ENCODE data around the gene TRIM26. TPM values are rescaled to one million over a fixed set of nuclear protein-coding genes. Genes with fewer than 3 reads are reported as not detected.
A peak's percentile ranks its signal among the peaks of the same experiment; 100 is the strongest.

The TRIM26 gene, protein sequence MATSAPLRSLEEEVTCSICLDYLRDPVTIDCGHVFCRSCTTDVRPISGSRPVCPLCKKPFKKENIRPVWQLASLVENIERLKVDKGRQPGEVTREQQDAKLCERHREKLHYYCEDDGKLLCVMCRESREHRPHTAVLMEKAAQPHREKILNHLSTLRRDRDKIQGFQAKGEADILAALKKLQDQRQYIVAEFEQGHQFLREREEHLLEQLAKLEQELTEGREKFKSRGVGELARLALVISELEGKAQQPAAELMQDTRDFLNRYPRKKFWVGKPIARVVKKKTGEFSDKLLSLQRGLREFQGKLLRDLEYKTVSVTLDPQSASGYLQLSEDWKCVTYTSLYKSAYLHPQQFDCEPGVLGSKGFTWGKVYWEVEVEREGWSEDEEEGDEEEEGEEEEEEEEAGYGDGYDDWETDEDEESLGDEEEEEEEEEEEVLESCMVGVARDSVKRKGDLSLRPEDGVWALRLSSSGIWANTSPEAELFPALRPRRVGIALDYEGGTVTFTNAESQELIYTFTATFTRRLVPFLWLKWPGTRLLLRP
- total RNA-seq, result 37.2 and 42.3 TPM in 2 replicates
- polyA plus RNA-seq, result 27.2 and 29.3 TPM in 2 replicates

DNA sequence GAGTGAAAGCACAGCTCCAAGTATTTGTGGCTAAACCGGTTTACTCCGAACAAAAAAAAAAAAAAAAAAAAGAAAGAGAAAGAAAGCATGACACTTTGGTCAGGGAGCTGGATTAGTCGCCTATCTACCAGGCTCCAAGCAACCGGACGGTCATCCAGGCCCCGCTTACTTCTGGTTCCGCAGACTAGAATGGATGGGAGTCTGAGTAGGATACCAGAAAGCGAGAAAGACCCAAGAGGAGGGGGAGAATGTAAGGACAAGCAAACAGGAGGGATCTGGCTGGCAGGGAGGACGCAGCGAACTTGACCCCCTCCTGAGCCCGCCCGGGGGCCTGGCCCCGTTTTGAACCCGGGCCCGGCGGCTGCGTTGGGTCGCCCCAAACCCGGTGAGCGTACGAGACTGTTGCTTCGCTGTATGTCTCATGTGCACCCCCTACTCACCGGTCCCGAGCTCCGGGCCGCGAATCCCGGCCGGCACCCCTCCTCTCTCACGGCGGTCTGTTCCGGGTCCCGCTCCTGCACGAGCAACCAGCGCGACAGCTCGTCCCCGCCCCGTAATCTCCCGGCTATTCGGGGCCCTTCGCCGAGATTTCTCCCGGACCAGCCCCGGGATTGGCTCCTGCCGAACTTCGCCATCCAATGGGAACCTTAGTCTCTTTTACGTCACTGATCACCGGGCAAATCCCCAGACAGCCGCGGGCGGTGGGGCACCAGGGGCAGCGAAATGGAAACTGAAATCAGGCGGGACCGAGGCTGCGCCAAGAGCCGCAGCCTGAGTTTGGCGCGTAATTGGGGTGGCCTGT lies at the start of gene TRIM26:
TRIM26 (minus strand) TSS at position 542 of the 802 bp plus-strand sequence. CDS start 14,303 bp downstream, outside the sequence.
- H3K36me3 ChIP-seq (replicated peaks; ENCODE audit: insufficient read depth, low read depth), result no peaks in the 10 kb centered on the region
- H4K20me1 ChIP-seq (ENCODE audit: insufficient read depth, poor library complexity, severe bottlenecking), result peaks cover 22% of the 10 kb centered on the region
- peak within 1 kb of the TSS; percentile 83 for H3K4me2 ChIP-seq
- H3K4me3 ChIP-seq, result peak within 1 kb of the TSS; percentile 48
- H3K27me3 ChIP-seq, result no peaks in the 10 kb centered on the region
- no peaks in the 10 kb centered on the region for H3K9me2 ChIP-seq (replicated peaks; ENCODE audit: insufficient read depth)
- peak within 1 kb of the TSS; percentile 95 for H3K27ac ChIP-seq
- H3K79me2 ChIP-seq, result peaks cover 46% of the 10 kb centered on the region
- under 1% methylated on average over 59 of the region's 59 CpGs for WGBS (ENCODE audit: low lambda C conversion rate, missing lambda C conversion rate)
- peak within 1 kb of the TSS; percentile 68 for H2AFZ ChIP-seq
- no peaks in the 10 kb centered on the region for H3K9me3 ChIP-seq (ENCODE audit: low read depth)
- no peak for TF ChIP-seq EZH2 (IDR thresholded peaks at IDR 0.05; ENCODE audit: borderline replicate concordance)
- TF ChIP-seq EZH2phosphoT487 (IDR thresholded peaks at IDR 0.05; ENCODE audit: low read depth, severe bottlenecking, unreplicated experiment), result no peak
- TF ChIP-seq, protein P1, sequence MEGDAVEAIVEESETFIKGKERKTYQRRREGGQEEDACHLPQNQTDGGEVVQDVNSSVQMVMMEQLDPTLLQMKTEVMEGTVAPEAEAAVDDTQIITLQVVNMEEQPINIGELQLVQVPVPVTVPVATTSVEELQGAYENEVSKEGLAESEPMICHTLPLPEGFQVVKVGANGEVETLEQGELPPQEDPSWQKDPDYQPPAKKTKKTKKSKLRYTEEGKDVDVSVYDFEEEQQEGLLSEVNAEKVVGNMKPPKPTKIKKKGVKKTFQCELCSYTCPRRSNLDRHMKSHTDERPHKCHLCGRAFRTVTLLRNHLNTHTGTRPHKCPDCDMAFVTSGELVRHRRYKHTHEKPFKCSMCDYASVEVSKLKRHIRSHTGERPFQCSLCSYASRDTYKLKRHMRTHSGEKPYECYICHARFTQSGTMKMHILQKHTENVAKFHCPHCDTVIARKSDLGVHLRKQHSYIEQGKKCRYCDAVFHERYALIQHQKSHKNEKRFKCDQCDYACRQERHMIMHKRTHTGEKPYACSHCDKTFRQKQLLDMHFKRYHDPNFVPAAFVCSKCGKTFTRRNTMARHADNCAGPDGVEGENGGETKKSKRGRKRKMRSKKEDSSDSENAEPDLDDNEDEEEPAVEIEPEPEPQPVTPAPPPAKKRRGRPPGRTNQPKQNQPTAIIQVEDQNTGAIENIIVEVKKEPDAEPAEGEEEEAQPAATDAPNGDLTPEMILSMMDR (IDR thresholded peaks at IDR 0.05; ENCODE audit: poor library complexity), result no peak
- peak; percentile 98 for DNase-seq (ENCODE audit: low spot score)
- H3K4me1 ChIP-seq (ENCODE audit: insufficient read depth), result peaks cover 22% of the 10 kb centered on the region

DNA sequence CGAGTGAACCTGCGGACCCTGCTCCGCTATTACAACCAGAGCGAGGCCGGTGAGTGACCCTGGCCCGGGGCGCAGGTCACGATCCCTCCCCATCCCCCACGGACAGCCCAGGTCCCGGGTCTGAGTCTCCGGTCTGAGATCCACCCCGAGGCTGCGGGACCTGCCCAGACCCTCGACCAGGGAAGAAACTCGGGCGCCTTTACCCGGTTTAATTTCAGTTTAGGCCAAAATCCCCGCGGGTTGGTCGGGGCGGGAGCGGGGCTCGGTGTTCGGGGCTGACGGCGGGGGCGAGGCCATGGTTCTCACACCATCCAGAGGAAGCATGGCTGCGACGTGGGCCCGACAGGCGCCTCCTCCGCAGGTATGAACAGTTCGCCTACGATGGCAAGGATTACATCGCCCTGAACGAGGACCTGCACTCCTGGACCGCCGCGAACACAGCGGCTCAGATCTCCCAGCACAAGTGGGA lies 46.9 kb upstream of the TRIM26 start:
- 5% methylated on average over 22 of the region's 40 CpGs for WGBS (ENCODE audit: low lambda C conversion rate, missing lambda C conversion rate)
- no peak overlapping the region for H3K27ac ChIP-seq
- peak; percentile 27 for DNase-seq (ENCODE audit: low spot score)
- H3K27me3 ChIP-seq, result no peaks in the 10 kb centered on the region
- H3K9me2 ChIP-seq (replicated peaks; ENCODE audit: insufficient read depth), result no peaks in the 10 kb centered on the region
- H3K9me3 ChIP-seq (ENCODE audit: low read depth), result no peaks in the 10 kb centered on the region
- no peaks in the 10 kb centered on the region for H3K36me3 ChIP-seq (replicated peaks; ENCODE audit: insufficient read depth, low read depth)
- TF ChIP-seq EZH2 (IDR thresholded peaks at IDR 0.05; ENCODE audit: borderline replicate concordance) (no peak), EZH2phosphoT487 (IDR thresholded peaks at IDR 0.05; ENCODE audit: low read depth, severe bottlenecking, unreplicated experiment) (no peak)
- TF ChIP-seq, protein P1 (IDR thresholded peaks at IDR 0.05; ENCODE audit: poor library complexity), result no peak
- peak overlapping the region; percentile 89 for H2AFZ ChIP-seq
- H3K79me2 ChIP-seq, result no peaks in the 10 kb centered on the region
- no peaks in the 10 kb centered on the region for H4K20me1 ChIP-seq (ENCODE audit: insufficient read depth, poor library complexity, severe bottlenecking)
- peak overlapping the region; percentile 97 for H3K4me2 ChIP-seq
- peak overlapping the region; percentile 75 for H3K4me3 ChIP-seq
- H3K4me1 ChIP-seq (ENCODE audit: insufficient read depth), result peaks cover 2% of the 10 kb centered on the region

DNA sequence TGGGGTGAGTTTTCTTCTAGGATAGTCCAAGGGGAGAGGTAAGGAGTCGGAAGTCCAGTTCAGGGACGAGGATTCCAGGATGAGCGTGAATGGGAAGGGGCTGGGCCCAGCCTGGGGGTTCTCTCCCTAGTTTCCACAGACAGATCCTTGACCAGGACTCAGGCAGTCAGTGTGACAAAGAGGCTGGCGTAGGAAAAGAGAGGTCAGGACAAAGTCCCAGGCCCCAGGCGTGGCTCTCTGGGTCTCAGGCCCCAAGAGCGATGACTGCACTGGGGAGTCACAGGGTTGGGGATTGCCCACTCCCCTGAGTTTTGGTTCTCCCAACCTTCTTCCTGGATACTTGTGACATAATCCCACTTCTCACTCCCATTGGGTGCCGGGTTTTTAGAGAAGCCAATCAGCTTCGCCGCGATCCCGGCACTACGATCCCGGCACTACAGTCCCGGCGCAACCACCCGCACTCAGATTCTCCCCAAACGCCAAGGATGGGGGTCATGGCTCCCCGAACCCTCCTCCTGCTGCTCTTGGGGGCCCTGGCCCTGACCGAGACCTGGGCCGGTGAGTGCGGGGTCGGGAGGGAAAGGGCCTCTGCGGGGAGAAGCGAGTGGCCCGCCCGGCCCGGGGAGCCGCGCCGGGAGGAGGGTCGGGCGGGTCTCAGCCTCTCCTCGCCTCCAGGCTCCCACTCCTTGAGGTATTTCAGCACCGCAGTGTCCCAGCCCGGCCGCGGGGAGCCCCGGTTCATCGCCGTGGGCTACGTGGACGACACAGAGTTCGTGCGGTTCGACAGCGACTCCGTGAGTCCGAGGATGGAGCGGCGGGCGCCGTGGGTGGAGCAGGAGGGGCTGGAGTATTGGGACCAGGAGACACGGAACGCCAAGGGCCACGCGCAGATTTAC lies 46.2 kb upstream of the TRIM26 start:
- Histone ChIP-seq H3K4me1 (ENCODE audit: insufficient read depth) (peaks cover 2% of the 10 kb centered on the region), H3K4me3 (peak overlapping the region; percentile 75), H3K79me2 (no peaks in the 10 kb centered on the region), H3K4me2 (peak overlapping the region; percentile 97), H3K36me3 (replicated peaks; ENCODE audit: insufficient read depth, low read depth) (no peaks in the 10 kb centered on the region), H3K9me3 (ENCODE audit: low read depth) (no peaks in the 10 kb centered on the region), H4K20me1 (ENCODE audit: insufficient read depth, poor library complexity, severe bottlenecking) (no peaks in the 10 kb centered on the region), H3K27me3 (no peaks in the 10 kb centered on the region), H3K27ac (peak overlapping the region; percentile 65), H2AFZ (peak overlapping the region; percentile 89), H3K9me2 (replicated peaks; ENCODE audit: insufficient read depth) (no peaks in the 10 kb centered on the region)
- peak; percentile 88 for DNase-seq (ENCODE audit: low spot score)
- WGBS (ENCODE audit: low lambda C conversion rate, missing lambda C conversion rate), result 4% methylated on average over 53 of the region's 56 CpGs
- TF ChIP-seq, protein P1 (IDR thresholded peaks at IDR 0.05; ENCODE audit: poor library complexity), result peak; percentile 38
- TF ChIP-seq EZH2phosphoT487 (IDR thresholded peaks at IDR 0.05; ENCODE audit: low read depth, severe bottlenecking, unreplicated experiment), result no peak
- TF ChIP-seq EZH2 (IDR thresholded peaks at IDR 0.05; ENCODE audit: borderline replicate concordance), result no peak
